Pons (tissue), 1 donor: ENCODE measurements around the gene SPATA13.

Experiments used
- DNase-seq: peaks from one replicate; pipeline ENCODE4 v3.0.0-alpha.2; 2016; ENCODE audit warnings: low spot score

The SPATA13 gene

GRCh38 chr13:24223341-24224231, 63.1 kb downstream of the SPATA13 start:
- no peak for DNase-seq

GRCh38 chr13:24224232-24224680, 63.7 kb downstream of the SPATA13 start:
- no peak for DNase-seq

- no peak for DNase-seq
Observed at GRCh38 chr13:24225062-24225461, 64.5 kb downstream of the SPATA13 start.

- no peak for DNase-seq
Observed at GRCh38 chr13:24225930-24226329, 65.4 kb downstream of the SPATA13 start.

- no peak for DNase-seq
Observed at GRCh38 chr13:24226762-24227161, 66.2 kb downstream of the SPATA13 start.

DNA sequence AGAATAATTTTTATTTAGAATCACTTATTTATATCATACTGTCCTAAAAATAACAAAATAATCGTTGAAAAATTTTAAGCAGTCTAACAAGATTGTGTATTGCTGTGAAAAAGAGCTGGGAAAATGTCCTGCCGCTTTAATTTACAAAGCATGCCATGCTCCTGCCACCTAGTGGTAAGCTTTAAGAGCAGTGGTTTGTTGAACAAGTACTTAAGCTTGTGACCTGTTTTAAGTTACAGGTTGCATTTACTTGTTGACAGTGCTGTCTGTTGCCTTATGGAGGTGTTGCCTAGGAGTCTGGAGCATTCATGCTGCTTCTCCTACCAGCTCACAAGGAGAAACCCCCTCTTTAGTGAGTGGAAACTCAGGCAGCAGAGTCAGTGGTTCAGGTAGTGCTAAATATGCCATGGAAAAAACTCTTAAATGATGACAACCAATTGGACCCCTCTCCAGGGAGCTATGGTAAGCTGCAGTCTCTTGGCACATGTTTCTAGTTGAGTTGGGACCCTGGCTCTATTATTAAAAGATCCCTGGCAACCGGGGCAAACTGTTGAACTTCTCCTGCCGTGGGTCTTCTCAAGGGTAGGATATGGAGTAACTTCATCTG, 68.4 kb downstream of the SPATA13 start:
- DNase-seq, result peak; percentile 89

DNA sequence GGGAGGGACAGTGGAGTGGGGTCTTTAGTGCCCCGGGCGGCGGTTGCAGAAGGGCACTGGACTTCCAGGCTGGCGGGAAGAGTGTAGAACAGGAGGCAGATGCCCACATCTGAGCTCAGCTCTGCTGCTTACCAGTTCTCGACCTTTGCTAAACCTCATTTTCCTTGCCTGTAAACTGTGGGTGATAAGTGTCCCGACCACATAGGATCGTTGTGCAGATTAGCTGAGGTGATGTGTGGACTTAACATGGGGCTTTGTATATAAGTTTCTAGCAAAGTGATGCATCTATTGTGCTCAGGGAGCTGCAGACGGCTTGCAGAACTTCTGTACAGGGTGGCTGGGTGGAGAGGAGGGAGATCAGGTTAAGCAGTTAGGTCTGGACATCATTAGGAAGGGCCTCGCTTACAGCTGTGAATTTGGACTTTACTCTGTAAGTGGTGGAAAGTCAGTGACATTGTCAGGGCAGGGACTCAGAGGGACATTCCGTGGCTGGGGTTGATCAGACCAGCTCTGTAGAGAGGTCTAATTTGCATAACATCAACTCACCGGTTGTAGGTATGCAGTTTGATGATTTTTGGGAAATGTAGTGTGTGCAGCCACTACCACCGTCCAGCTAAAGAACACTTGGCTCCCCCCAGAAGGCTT, 70.0 kb downstream of the SPATA13 start:
- no peak for DNase-seq

DNA sequence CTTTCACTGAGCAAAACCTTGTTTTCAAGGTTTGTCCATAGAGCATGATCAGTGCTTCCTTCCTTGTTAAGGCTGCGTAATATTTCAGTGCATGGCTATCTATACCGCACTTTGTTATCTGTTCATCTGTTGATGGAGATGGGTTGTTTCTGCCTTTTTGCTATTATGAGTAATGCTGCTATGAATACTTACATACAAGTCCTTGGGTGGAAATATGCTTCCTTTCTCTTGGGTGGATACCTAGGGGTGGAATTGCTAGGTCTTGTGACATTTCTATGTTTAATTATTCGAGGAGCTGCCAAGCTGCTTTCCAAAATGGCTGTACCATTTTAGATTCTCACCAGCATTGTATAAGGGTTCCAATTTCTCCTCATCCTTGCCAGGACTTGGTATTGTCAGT, 70.9 kb downstream of the SPATA13 start:
- DNase-seq, result no peak

- DNase-seq, result no peak
Observed at GRCh38 chr13:24232037-24232436, 71.5 kb downstream of the SPATA13 start.

DNA sequence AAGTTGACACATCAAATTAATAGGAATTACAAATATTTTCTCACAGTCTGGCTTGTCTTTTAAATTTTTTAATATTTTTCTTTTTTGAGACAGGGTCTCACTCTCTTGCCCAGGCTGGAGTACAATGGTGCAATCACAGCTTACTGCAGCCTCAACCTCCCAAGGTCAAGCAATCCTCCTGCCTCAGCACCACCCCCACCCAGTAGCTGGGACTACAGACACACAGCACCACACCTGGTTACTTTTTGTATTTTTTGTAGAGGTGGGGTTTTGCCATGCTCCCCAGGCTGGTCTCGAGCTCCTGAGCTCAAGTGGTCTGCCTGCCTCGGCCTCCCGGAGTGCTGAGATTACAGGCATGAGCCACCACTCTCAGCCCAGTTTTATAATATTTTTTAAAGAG, 72.0 kb downstream of the SPATA13 start:
- DNase-seq, result no peak

- no peak for DNase-seq
Observed at GRCh38 chr13:24233351-24233901, 72.9 kb downstream of the SPATA13 start.

GRCh38 chr13:24234200-24234915, 73.8 kb downstream of the SPATA13 start:
- no peak for DNase-seq

GRCh38 chr13:24237356-24237755, 76.8 kb downstream of the SPATA13 start:
- no peak for DNase-seq

GRCh38 chr13:24241336-24241735, 80.8 kb downstream of the SPATA13 start:
- no peak for DNase-seq

GRCh38 chr13:24242100-24242499, 81.6 kb downstream of the SPATA13 start:
- no peak for DNase-seq

- DNase-seq, result no peak
Observed at GRCh38 chr13:24243302-24243701, 82.8 kb downstream of the SPATA13 start.

DNA sequence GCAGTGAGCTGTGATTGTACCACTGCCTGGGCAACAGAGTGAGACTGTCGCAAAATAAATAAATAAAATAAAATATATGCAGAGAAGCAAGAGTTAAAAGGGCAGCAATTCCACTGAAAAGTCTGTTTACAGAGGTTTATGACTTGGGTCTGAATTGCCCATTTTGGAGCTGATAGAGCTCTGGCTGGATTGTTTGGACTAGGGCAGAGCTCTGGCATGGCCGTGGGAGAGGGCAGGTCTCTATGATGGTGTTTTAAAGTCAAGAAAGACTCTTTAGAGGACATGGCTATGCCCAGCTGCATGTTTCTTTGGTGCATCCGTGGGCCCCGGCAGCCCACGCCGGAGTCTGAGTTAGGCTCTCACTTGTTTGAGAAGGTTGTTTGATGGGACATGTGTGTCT, 84.3 kb downstream of the SPATA13 start:
- DNase-seq, result no peak

- DNase-seq, result no peak
Observed at GRCh38 chr13:24247016-24247415, 86.5 kb downstream of the SPATA13 start.

GRCh38 chr13:24249624-24250023, 89.1 kb downstream of the SPATA13 start:
- DNase-seq, result no peak

- DNase-seq, result no peak
Observed at GRCh38 chr13:24250376-24251057, 90.0 kb downstream of the SPATA13 start.

DNA sequence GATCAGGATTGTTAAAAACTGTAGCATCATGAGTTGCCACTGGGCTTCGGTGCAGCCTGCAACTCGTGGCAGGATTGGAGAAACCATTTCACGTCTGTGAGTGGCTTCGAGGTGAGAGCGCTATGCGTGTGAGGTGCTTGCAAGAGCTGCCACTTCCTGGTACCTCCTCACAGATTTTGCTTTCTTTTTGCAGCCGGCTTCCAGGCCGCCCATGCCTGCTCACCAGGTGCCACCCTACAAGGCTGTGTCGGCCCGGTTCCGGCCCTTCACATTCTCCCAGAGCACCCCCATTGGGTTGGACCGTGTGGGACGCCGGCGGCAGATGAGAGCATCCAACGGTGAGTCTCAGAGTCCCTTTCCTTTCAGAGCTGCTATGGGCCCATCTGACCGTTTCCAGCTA, 91.0 kb downstream of the SPATA13 start:
- DNase-seq, result no peak
